K562 (cell line): Measurements from ENCODE around the gene HEXD.

Experiments used
- BCOR ChIP-seq: fragments of 450-650 bp; IDR thresholded peaks from 2 replicates; pipeline ENCODE4 v1.6.1; 2016
- CBX5 ChIP-seq: IDR thresholded peaks from 2 replicates; pipeline ENCODE4 v1.6.1; 2014; ENCODE audit warnings: low read depth, borderline replicate concordance
- E4F1 ChIP-seq: fragments of 250-450 bp; sonication (Bioruptor Pico); IDR thresholded peaks from 2 replicates; pipeline ENCODE4 v1.5.0; 2021; ENCODE audit warnings: mild to moderate bottlenecking, borderline replicate concordance
- HDAC2 ChIP-seq: fragments of 450-650 bp; IDR thresholded peaks from 2 replicates; pipeline ENCODE4 v1.6.1; 2016; ENCODE audit warnings: mild to moderate bottlenecking
- MEF2D ChIP-seq: conservative IDR thresholded peaks from 2 replicates; pipeline ENCODE4 v1.6.1; 2016; ENCODE audit warnings: low read depth, missing genetic modification characterization, missing compliant biosample characterization
- MYBL2 ChIP-seq, 2 experiments: fragments of 450-650 bp in 1 of 2; sonication (generic) in 1 of 2; formaldehyde crosslinking in 1 of 2; IDR thresholded peaks; 2 replicates each; pipeline versions ENCODE4 v1.6.1 to v1.8.1; 2017 to 2022; ENCODE audit warnings: borderline replicate concordance in 1 of 2, inconsistent platforms in 1 of 2, low read depth in 1 of 2, mild to moderate bottlenecking in 1 of 2, missing genetic modification reagents in 1 of 2, moderate library complexity in 1 of 2
- MYNN ChIP-seq, 2 experiments: sonication (generic); formaldehyde crosslinking in 1 of 2; IDR thresholded peaks; 2 replicates each; pipeline versions ENCODE4 v1.5.0 to v1.6.1; 2016 to 2020; ENCODE audit warnings: antibody characterized with exemption in 1 of 2, missing genetic modification reagents in 1 of 2
- NFE2 ChIP-seq: IDR thresholded peaks from 2 replicates; pipeline ENCODE4 v1.6.1; 2014; ENCODE audit warnings: antibody characterized with exemption, low read depth
- NONO ChIP-seq, 2 experiments: fragments of 200-400 bp in 1 of 2; fragments of 450-650 bp in 1 of 2; formaldehyde crosslinking in 1 of 2; IDR thresholded peaks; 2 replicates each; pipeline ENCODE4 v1.6.1; 2017; ENCODE audit warnings: low read depth in 2 of 2, mild to moderate bottlenecking in 2 of 2, moderate library complexity in 2 of 2, low read length in 1 of 2
- TCF7L2 ChIP-seq: fragments of 150-350 bp; IDR thresholded peaks from 2 replicates; pipeline ENCODE4 v1.6.1; 2016; ENCODE audit warnings: low read depth, mild to moderate bottlenecking, low read length, moderate library complexity
- ZBTB17 ChIP-seq: fragments of 450-650 bp; formaldehyde crosslinking; IDR thresholded peaks from 2 replicates; pipeline ENCODE4 v1.4.0; 2020; ENCODE audit warnings: mild to moderate bottlenecking
- ZNF143 ChIP-seq: sonication (generic); formaldehyde crosslinking; IDR thresholded peaks from 2 replicates; pipeline ENCODE4 v1.9.0; 2022; ENCODE audit warnings: mild to moderate bottlenecking, missing genetic modification reagents
- ZNF175 ChIP-seq: fragments of 200-800 bp; sonication (Bioruptor generic); IDR thresholded peaks from 2 replicates; pipeline ENCODE4 v1.6.1; 2016; ENCODE audit warnings: low read depth, mild to moderate bottlenecking, missing genetic modification characterization, missing compliant biosample characterization
- ZNF518B ChIP-seq: fragments of 250-450 bp; sonication (Bioruptor Pico); IDR thresholded peaks from 2 replicates; pipeline ENCODE4 v1.5.0; 2021; ENCODE audit warnings: mild to moderate bottlenecking, moderate library complexity

- TF ChIP-seq CBX5 (no peak), HDAC2 (no peak), TCF7L2 (no peak), NFE2 (no peak), NONO (IDR thresholded peaks at IDR 0.05; ENCODE audit: low read depth in 2 of 2, low read length in 1 of 2) (no peak), ZNF143 (CRISPR knock-in tag) (no peak), E4F1 (no peak), ZNF175 (no peak), BCOR (no peak), MEF2D (tag) (no peak), ZBTB17 (CRISPR knock-in tag) (no peak), ZNF518B (CRISPR knock-in tag) (no peak), MYBL2 (IDR thresholded peaks at IDR 0.05; ENCODE audit: low read depth) (no peak), MYBL2 (CRISPR knock-in tag; IDR thresholded peaks at IDR 0.05; ENCODE audit: borderline replicate concordance) (no peak), MYNN (IDR thresholded peaks at IDR 0.05) (no peak), MYNN (CRISPR knock-in tag; IDR thresholded peaks at IDR 0.05) (no peak)
These were observed 23.9 kb upstream of the HEXD start for GRCh38 chr17:82394278-82394677.
